Mesothelial cell of epicardium (in vitro differentiated cells): ENCODE measurements around the gene C10orf71. TPM values are rescaled to one million over a fixed set of nuclear protein-coding genes. Genes with fewer than 3 reads are reported as not detected.

Experiments used
- DNase-seq, 2 experiments: peaks; one replicate each; pipeline ENCODE4 v3.0.0; 2021; ENCODE audit warnings: low spot score in 2 of 2; ENCODE audit not compliant: unreplicated experiment in 2 of 2
- H3K27ac Mint-ChIP-seq: 2 replicates; pipeline ENCODE4 v1.8.0; 2021; ENCODE audit warnings: mixed read lengths
- H3K27me3 Mint-ChIP-seq: 2 replicates; pipeline ENCODE4 v1.8.0; 2021; ENCODE audit warnings: low read depth, mixed read lengths
- H3K36me3 Mint-ChIP-seq: 2 replicates; pipeline ENCODE4 v1.8.0; 2021; ENCODE audit warnings: mixed read lengths
- H3K4me1 Mint-ChIP-seq: 2 replicates; pipeline ENCODE4 v1.8.0; 2021; ENCODE audit warnings: mixed read lengths
- H3K4me3 Mint-ChIP-seq: 2 replicates; pipeline ENCODE4 v1.8.0; 2021; ENCODE audit warnings: mild to moderate bottlenecking, moderate library complexity, mixed read lengths
- H3K9me3 Mint-ChIP-seq: 2 replicates; pipeline ENCODE4 v1.8.0; 2021; ENCODE audit warnings: mixed read lengths
- total RNA-seq: library from RNA; stranded (reverse); gene quantifications from 3 replicates; pipeline ENCODE4 v1.2.1, GENCODE V29; 2021
- TF ChIP-seq, protein P1 (sequence below): fragments of 200-600 bp; sonication (generic); IDR thresholded peaks from one replicate; pipeline ENCODE4 v1.5.0; 2021; ENCODE audit warnings: antibody characterized with exemption; ENCODE audit not compliant: unreplicated experiment

C10orf71 gene
- total RNA-seq, 1 donor from 2014 or later = not detected

DNA sequence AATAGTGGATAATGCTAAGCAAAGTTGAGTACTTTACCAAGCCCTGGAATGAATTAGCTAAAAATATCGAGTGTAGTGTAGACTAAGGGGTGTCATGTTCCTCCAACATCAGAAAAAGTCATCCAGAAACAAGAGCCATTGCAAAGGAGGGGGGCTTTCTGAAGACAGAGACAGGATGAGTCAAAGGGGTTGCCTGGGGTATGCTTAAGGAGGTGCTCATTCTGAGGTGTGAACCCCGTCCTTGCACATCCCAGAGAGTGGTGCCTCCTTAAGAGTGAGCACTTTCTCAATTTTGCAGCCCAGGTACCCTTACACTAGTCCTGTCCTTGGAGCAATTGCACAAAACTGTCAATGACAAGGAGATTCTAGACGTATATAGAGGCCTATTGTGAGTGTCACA is 43.1 kb upstream of the C10orf71 start:
- Mint-ChIP-seq H3K27ac (no peak overlapping the region), H3K27me3 (peaks cover 17% of the 10 kb centered on the region), H3K4me3 (no peak overlapping the region), H3K36me3 (no peaks in the 10 kb centered on the region), H3K4me1 (no peaks in the 10 kb centered on the region), H3K9me3 (peaks cover 5% of the 10 kb centered on the region)
- DNase-seq = no peak
- TF ChIP-seq, protein P1, sequence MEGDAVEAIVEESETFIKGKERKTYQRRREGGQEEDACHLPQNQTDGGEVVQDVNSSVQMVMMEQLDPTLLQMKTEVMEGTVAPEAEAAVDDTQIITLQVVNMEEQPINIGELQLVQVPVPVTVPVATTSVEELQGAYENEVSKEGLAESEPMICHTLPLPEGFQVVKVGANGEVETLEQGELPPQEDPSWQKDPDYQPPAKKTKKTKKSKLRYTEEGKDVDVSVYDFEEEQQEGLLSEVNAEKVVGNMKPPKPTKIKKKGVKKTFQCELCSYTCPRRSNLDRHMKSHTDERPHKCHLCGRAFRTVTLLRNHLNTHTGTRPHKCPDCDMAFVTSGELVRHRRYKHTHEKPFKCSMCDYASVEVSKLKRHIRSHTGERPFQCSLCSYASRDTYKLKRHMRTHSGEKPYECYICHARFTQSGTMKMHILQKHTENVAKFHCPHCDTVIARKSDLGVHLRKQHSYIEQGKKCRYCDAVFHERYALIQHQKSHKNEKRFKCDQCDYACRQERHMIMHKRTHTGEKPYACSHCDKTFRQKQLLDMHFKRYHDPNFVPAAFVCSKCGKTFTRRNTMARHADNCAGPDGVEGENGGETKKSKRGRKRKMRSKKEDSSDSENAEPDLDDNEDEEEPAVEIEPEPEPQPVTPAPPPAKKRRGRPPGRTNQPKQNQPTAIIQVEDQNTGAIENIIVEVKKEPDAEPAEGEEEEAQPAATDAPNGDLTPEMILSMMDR = no peak

DNA sequence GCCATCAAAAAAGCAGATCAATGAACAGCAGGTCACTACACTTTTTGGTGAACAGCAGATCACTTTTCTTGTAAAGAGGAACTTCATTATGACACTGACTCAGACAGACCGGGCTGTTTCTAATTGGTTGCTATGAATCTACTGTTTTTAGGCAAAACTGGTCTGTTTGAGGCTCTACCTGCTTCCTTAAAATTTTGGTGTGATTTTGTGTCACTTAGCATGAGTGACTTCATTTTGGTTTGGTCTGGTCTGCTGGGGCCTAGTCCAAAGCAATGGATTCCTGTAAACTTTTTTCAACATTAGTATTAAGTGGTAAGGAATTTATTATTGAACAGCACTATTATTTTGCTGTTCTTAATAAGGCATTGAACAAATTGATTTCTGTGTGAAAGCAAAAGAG is 41.8 kb upstream of the C10orf71 start:
- no peak overlapping the region for H3K4me3 Mint-ChIP-seq
- no peaks in the 10 kb centered on the region for H3K4me1 Mint-ChIP-seq
- peaks cover 17% of the 10 kb centered on the region for H3K27me3 Mint-ChIP-seq
- no peak overlapping the region for H3K27ac Mint-ChIP-seq
- H3K36me3 Mint-ChIP-seq = no peaks in the 10 kb centered on the region
- H3K9me3 Mint-ChIP-seq = peaks cover 5% of the 10 kb centered on the region
- no peak for DNase-seq
- TF ChIP-seq, protein P1 = no peak

DNA sequence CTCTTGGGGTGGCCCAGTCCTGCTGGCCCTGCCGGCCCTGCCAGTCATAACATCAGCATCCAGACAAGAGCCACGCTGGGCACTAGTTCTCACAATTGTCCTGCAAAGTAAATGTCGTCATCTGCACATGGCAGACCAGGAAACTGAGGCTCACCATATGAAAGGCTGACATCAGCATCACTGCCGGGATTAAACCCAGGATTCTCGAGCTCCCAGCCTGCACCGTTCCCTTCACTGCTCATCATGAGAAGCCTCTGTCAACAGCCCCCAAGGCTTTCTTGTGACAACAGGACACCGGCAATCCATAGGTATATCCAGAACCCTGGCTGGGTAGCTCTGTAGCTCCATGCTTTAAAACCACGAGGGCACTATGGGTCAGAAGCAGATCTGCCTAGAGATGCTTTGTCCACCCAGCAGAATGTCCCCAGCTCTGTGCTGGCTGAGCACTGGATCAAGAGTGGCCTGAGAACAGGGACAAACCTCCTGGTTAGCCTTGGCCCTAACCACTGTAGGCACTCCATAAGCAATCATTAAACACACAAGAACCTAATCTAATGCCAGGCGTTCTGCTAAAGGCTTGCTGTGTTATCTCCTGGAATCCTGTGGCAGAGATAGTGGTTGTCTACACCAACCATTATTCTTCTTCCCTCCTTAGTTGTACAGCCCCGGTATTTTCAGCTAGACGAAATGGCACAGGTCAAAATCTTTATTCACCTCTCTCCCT is 41.2 kb upstream of the C10orf71 start:
- TF ChIP-seq, protein P1 = no peak
- Mint-ChIP-seq H3K9me3 (no peaks in the 10 kb centered on the region), H3K36me3 (no peaks in the 10 kb centered on the region), H3K4me3 (no peak overlapping the region), H3K4me1 (no peaks in the 10 kb centered on the region), H3K27ac (no peak overlapping the region), H3K27me3 (peaks cover 16% of the 10 kb centered on the region)
- no peak for DNase-seq

DNA sequence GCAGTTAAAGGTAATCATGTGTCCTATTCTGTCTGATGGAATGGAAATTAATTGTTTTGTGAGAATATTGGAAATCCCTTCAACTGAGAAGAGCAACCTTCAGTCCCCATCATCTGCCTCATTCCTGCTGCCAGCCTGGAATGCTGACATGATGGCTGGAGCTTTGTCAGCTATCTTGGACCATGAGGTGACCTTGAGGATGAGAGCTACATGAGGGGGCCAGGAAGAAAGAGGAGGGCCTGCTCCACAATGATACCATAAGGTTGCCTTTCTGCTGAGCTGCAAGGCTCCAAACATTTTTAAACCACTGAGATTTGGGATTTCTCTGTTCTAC is 40.7 kb upstream of the C10orf71 start:
- Mint-ChIP-seq H3K36me3 (no peaks in the 10 kb centered on the region), H3K4me3 (no peak overlapping the region), H3K9me3 (no peaks in the 10 kb centered on the region), H3K27me3 (peaks cover 16% of the 10 kb centered on the region), H3K27ac (no peak overlapping the region), H3K4me1 (no peaks in the 10 kb centered on the region)
- TF ChIP-seq, protein P1 = no peak
- no peak for DNase-seq

DNA sequence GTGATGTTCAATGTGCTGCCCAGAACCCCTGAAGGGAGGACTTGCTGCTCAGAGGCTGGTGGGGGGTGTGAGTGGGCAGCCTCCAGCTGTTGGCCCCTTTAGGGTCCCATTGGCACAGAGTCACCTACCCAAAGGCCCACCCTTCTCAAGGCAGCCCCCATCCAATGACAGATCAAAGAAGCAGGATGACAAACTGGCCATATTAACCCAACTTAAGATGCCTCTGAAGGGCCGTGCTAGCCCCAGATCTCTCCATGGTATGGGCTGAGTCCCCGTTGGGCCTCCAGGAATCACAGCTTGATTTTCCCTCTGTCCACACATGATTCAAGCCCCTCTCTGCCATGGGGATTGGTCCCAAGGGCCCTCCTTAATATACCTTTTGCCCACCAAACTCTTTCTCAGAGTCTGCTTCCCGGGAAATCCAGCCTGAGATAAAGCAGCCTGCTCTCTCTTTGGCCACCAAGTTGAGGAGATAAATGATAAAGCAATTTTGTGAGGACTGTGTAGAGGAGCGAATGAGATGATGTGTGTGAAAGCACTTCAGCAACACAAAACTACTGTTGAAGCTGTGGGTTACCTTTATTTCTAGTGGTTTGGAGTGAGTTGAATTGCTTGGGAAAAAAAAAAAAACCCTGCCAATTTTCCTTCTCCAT is 38.2 kb upstream of the C10orf71 start:
- H3K4me3 Mint-ChIP-seq = no peak overlapping the region
- H3K27me3 Mint-ChIP-seq = peaks cover 17% of the 10 kb centered on the region
- DNase-seq = no peak
- H3K36me3 Mint-ChIP-seq = no peaks in the 10 kb centered on the region
- H3K9me3 Mint-ChIP-seq = peaks cover 16% of the 10 kb centered on the region
- no peak overlapping the region for H3K27ac Mint-ChIP-seq
- H3K4me1 Mint-ChIP-seq = no peaks in the 10 kb centered on the region
- TF ChIP-seq, protein P1 = no peak
